Esophagus squamous epithelium (tissue), 4 donors: ENCODE data around the gene LPIN3.

Experiments
- POLR2A ChIP-seq, 4 donors: fragments of 450-650 bp; IDR thresholded peaks; one replicate each; pipeline ENCODE4 v1.6.1; 2017; ENCODE audit warnings: antibody characterized with exemption in 4 of 4, mild to moderate bottlenecking in 4 of 4, moderate library complexity in 3 of 4
- TF ChIP-seq, protein P1 (sequence below), 6 experiments: fragments of 450-650 bp in 4 of 6; fragments of 200-600 bp in 2 of 6; sonication (generic) in 2 of 6; IDR thresholded peaks; one replicate each; pipeline ENCODE4 v1.5.1; 2016 to 2019; ENCODE audit warnings: antibody characterized with exemption in 6 of 6, mild to moderate bottlenecking in 4 of 6, moderate library complexity in 4 of 6

DNA sequence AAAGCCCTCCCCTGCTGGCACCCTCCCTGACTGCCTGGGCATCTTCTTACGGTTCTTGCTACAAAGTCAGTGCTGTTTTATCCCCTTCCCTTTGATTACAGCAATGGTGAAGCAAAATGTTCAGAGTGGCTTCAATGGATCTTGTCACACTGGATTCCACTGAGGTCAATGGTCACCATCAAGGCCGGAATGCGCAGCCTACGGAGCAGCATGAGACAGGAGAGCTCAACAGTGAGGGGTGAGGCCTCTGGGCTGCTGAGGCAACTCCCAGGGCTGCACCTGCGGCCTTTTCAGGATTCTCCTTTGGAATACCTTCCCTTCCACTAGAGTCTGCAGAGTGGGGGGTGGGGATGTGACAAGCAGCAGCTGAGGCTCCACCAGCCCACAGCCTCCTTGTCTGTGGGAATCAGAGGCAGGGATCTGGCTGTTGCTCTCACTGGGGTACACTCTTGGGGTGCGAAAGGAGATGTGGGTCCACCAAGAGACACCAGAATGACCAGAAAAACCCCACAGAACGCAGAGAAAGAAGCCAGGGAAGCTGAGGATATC is 66.3 kb downstream of the LPIN3 start:
- TF ChIP-seq, protein P1, sequence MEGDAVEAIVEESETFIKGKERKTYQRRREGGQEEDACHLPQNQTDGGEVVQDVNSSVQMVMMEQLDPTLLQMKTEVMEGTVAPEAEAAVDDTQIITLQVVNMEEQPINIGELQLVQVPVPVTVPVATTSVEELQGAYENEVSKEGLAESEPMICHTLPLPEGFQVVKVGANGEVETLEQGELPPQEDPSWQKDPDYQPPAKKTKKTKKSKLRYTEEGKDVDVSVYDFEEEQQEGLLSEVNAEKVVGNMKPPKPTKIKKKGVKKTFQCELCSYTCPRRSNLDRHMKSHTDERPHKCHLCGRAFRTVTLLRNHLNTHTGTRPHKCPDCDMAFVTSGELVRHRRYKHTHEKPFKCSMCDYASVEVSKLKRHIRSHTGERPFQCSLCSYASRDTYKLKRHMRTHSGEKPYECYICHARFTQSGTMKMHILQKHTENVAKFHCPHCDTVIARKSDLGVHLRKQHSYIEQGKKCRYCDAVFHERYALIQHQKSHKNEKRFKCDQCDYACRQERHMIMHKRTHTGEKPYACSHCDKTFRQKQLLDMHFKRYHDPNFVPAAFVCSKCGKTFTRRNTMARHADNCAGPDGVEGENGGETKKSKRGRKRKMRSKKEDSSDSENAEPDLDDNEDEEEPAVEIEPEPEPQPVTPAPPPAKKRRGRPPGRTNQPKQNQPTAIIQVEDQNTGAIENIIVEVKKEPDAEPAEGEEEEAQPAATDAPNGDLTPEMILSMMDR (IDR thresholded peaks at IDR 0.05): no peak
- no peak for TF ChIP-seq POLR2A (IDR thresholded peaks at IDR 0.05)
